ENCODE results near the gene TRIM44.

DNA sequence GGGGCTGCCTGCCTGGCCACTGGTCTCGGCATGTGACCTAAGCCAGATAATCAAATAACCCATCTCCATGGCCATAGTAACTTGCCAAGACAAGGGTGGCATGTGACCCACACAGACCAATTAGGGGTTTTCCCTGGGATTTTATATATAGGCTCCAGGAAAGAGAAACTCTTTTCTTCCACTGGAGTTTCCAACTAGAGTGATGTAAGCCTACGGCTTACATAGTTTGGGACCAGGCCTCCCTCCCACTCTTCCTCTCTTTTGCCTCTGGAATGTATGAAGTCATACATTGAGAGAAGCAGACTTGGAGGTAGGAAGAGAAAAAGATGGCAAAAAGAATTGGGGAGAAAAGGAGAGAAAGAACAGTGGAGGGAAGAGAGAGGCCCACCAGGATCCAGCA lies 196.7 kb downstream of the TRIM44 start:
- TF ChIP-seq, protein P1, sequence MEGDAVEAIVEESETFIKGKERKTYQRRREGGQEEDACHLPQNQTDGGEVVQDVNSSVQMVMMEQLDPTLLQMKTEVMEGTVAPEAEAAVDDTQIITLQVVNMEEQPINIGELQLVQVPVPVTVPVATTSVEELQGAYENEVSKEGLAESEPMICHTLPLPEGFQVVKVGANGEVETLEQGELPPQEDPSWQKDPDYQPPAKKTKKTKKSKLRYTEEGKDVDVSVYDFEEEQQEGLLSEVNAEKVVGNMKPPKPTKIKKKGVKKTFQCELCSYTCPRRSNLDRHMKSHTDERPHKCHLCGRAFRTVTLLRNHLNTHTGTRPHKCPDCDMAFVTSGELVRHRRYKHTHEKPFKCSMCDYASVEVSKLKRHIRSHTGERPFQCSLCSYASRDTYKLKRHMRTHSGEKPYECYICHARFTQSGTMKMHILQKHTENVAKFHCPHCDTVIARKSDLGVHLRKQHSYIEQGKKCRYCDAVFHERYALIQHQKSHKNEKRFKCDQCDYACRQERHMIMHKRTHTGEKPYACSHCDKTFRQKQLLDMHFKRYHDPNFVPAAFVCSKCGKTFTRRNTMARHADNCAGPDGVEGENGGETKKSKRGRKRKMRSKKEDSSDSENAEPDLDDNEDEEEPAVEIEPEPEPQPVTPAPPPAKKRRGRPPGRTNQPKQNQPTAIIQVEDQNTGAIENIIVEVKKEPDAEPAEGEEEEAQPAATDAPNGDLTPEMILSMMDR (conservative IDR thresholded peaks at IDR 0.05) = no peak
- no peak for TF ChIP-seq ZFX (IDR thresholded peaks at IDR 0.05)

Measured in C4-2B (cell line).